NCI-H1105 treated with DMSO at 0.1 percent for 48 hours (cell line): ENCODE data around the gene KRT83.
"Not testable (repeated sequence)": the region's sequence is repeated elsewhere in the genome, so short reads cannot be mapped to it uniquely, and the experiment has no call there.

Experiments used
- DNase-seq: peaks from one replicate; lab custom pipeline; 2025; lab: John Stamatoyannopoulos, UW

Gene KRT83

GRCh38 chr12:52286857-52287785 is 34.1 kb downstream of the KRT83 start:
- not testable (repeated sequence) for DNase-seq

- no peak for DNase-seq
Measured at GRCh38 chr12:52285851-52286530, 35.2 kb downstream of the KRT83 start.

GRCh38 chr12:52285172-52285745 is 35.9 kb downstream of the KRT83 start:
- no peak for DNase-seq

- no peak for DNase-seq
Measured at GRCh38 chr12:52284562-52285171, 36.5 kb downstream of the KRT83 start.

- DNase-seq: no peak
Measured at GRCh38 chr12:52280796-52281560, 40.2 kb downstream of the KRT83 start.

- DNase-seq: no peak
Measured at GRCh38 chr12:52280319-52280795, 40.8 kb downstream of the KRT83 start.

GRCh38 chr12:52279422-52280318 is 41.5 kb downstream of the KRT83 start:
- DNase-seq: no peak

- peak; percentile 41 for DNase-seq
Measured at GRCh38 chr12:52278575-52279421, 42.4 kb downstream of the KRT83 start.

- DNase-seq: no peak
Measured at GRCh38 chr12:52277486-52278245, 43.5 kb downstream of the KRT83 start.

GRCh38 chr12:52275686-52276085 is 45.5 kb downstream of the KRT83 start:
- DNase-seq: no peak

- DNase-seq: no peak
Measured at GRCh38 chr12:52274521-52275120, 46.6 kb downstream of the KRT83 start, which contains the start of gene KRT86. Gene KRT86 (plus strand): TSS chr12:52274645. CDS start chr12:52301917, 27,272 bp downstream.

GRCh38 chr12:52271158-52271557 is 50.0 kb downstream of the KRT83 start:
- no peak for DNase-seq

- no peak for DNase-seq
Measured at GRCh38 chr12:52270541-52271070, 50.6 kb downstream of the KRT83 start.

GRCh38 chr12:52268212-52268611 is 53.0 kb downstream of the KRT83 start:
- DNase-seq: no peak

GRCh38 chr12:52267699-52268098 is 53.5 kb downstream of the KRT83 start:
- no peak for DNase-seq

- DNase-seq: no peak
Measured at GRCh38 chr12:52267266-52267665, 53.9 kb downstream of the KRT83 start.

- DNase-seq: no peak
Measured at GRCh38 chr12:52266514-52266913, 54.7 kb downstream of the KRT83 start.

- no peak for DNase-seq
Measured at GRCh38 chr12:52264435-52264825, 56.8 kb downstream of the KRT83 start.
